ENCODE measurements around the gene RPL4.

- TF ChIP-seq CTCF (IDR thresholded peaks at IDR 0.05) (no peak), EZH2phosphoT487 (IDR thresholded peaks at IDR 0.05) (no peak)
Observed at GRCh38 chr15:66452971-66453580, 51.6 kb downstream of the RPL4 start.
